SK-N-SH (cell line): ENCODE data around the gene SLC6A3. TPM values are rescaled to one million over a fixed set of nuclear protein-coding genes. Genes with fewer than 3 reads are reported as not detected.

Experiments
- CTCF ChIA-PET: fragments of 300-600, 350-600 bp; formaldehyde crosslinking; extraction: SDS; loops from one replicate; lab custom pipeline; 2021; lab: Yijun Ruan, JAX
- POLR2A ChIA-PET: fragments of 350-600 bp; sonication (Branson Sonifier 250); formaldehyde crosslinking; extraction: SDS; loops from one replicate; lab custom pipeline; 2020; ENCODE audit warnings: antibody characterized with exemption, inconsistent platforms; lab: Yijun Ruan, JAX
- DNase-seq: peaks from one replicate; pipeline ENCODE4 v3.0.0; 2012
- H2AFZ ChIP-seq: fragments of 200-600 bp; sonication (generic); 2 replicates; pipeline ENCODE4 v1.8.1; 2016; ENCODE audit warnings: antibody characterized with exemption, mild to moderate bottlenecking, low read depth
- H3F3A ChIP-seq: fragments of 200-600 bp; sonication (generic); replicated peaks from 2 replicates; pipeline ENCODE3; 2016; ENCODE audit warnings: antibody characterized with exemption, mild to moderate bottlenecking; ENCODE audit not compliant: insufficient read depth
- H3K27ac ChIP-seq, 2 experiments: fragments of 200-500 bp in 1 of 2; fragments of 200-600 bp in 1 of 2; sonication (Bioruptor generic) in 1 of 2; sonication (generic), shearing (Covaris generic) in 1 of 2; 2 replicates each; pipeline versions ENCODE4 v1.5.1 to v1.6.1; 2014 to 2016; ENCODE audit warnings: low read depth in 2 of 2, inconsistent platforms in 1 of 2, low read length in 1 of 2, mild to moderate bottlenecking in 1 of 2, mixed read lengths in 1 of 2
- H3K27me3 ChIP-seq: fragments of 200-600 bp; sonication (generic), shearing (Covaris generic); 2 replicates; pipeline ENCODE4 v1.6.1; 2016; ENCODE audit warnings: mixed run types; ENCODE audit not compliant: insufficient read depth
- H3K36me3 ChIP-seq, 2 experiments: fragments of 200-500 bp in 1 of 2; fragments of 200-600 bp in 1 of 2; sonication (Bioruptor generic) in 1 of 2; sonication (generic) in 1 of 2; replicated peaks in 1 of 2; 2 replicates each; pipeline versions ENCODE3 to v1.5.1; 2014 to 2016; ENCODE audit warnings: low read length in 1 of 2, mild to moderate bottlenecking in 1 of 2; ENCODE audit not compliant: insufficient read depth in 2 of 2, control insufficient read depth in 1 of 2
- H3K4me1 ChIP-seq, 2 experiments: fragments of 200-500 bp in 1 of 2; fragments of 200-600 bp in 1 of 2; sonication (Bioruptor generic) in 1 of 2; sonication (generic), shearing (Covaris generic) in 1 of 2; 2 replicates each; pipeline versions ENCODE4 v1.5.1 to v1.6.1; 2014 to 2016; ENCODE audit warnings: low read depth in 1 of 2, low read length in 1 of 2, mixed run types in 1 of 2; ENCODE audit not compliant: insufficient read depth in 2 of 2, control insufficient read depth in 1 of 2
- H3K4me2 ChIP-seq: fragments of 200-600 bp; sonication (generic), shearing (Covaris generic); 2 replicates; pipeline ENCODE4 v1.6.1; 2017; ENCODE audit warnings: mixed run types
- H3K4me3 ChIP-seq, 2 experiments: fragments of 200-500 bp in 1 of 2; fragments of 200-600 bp in 1 of 2; sonication (Bioruptor generic) in 1 of 2; sonication (generic), shearing (Covaris generic) in 1 of 2; 2 replicates each; pipeline versions ENCODE4 v1.5.1 to v1.8.1; 2014 to 2016; ENCODE audit warnings: low read depth in 2 of 2, inconsistent platforms in 1 of 2, low read length in 1 of 2, mild to moderate bottlenecking in 1 of 2, mixed read lengths in 1 of 2, moderate library complexity in 1 of 2
- H3K79me2 ChIP-seq: fragments of 200-600 bp; sonication (generic); 2 replicates; pipeline ENCODE4 v1.8.1; 2017; ENCODE audit warnings: mild to moderate bottlenecking; ENCODE audit not compliant: insufficient read depth
- H3K9ac ChIP-seq: fragments of 200-600 bp; sonication (generic); 2 replicates; pipeline ENCODE4 v1.6.1; 2017; ENCODE audit warnings: mixed run types
- H3K9me2 ChIP-seq: fragments of 200-600 bp; sonication (generic); 2 replicates; pipeline ENCODE4 v1.6.1; 2017; ENCODE audit warnings: mixed run types
- H3K9me3 ChIP-seq: fragments of 200-600 bp; sonication (generic); 2 replicates; pipeline ENCODE4 v1.6.1; 2017; ENCODE audit warnings: mixed run types, mild to moderate bottlenecking, moderate library complexity
- H4K20me1 ChIP-seq: fragments of 200-600 bp; sonication (generic); 2 replicates; pipeline ENCODE4 v1.6.1; 2017; ENCODE audit warnings: mild to moderate bottlenecking, mixed run types; ENCODE audit not compliant: insufficient read depth
- CHD2 ChIP-seq: fragments of 150-350 bp; IDR thresholded peaks from 2 replicates; pipeline ENCODE4 v1.6.1; 2018; ENCODE audit warnings: low read length; ENCODE audit not compliant: partially characterized antibody
- CTCF ChIP-seq: fragments of 200-600 bp; sonication (generic); IDR thresholded peaks from 2 replicates; pipeline ENCODE4 v1.6.1; 2017; ENCODE audit warnings: antibody characterized with exemption, mild to moderate bottlenecking, moderate library complexity
- EP300 ChIP-seq, 2 experiments: IDR thresholded peaks; 2 replicates each; pipeline versions ENCODE4 v1.4.0 to v1.6.1; 2012; ENCODE audit warnings: borderline replicate concordance in 1 of 2, low read depth in 1 of 2, low read length in 1 of 2
- EZH2phosphoT487 ChIP-seq: fragments of 200-600 bp; sonication (generic); IDR thresholded peaks from 2 replicates; pipeline ENCODE4 v1.6.1; 2017; ENCODE audit warnings: low read depth, mixed run types, mild to moderate bottlenecking, antibody characterized with exemption, moderate library complexity, borderline replicate concordance
- FOXM1 ChIP-seq: IDR thresholded peaks from 2 replicates; pipeline ENCODE4 v1.4.0; 2012; ENCODE audit warnings: low read depth, mild to moderate bottlenecking
- GABPA ChIP-seq: IDR thresholded peaks from 2 replicates; pipeline ENCODE4 v1.4.0; 2012; ENCODE audit warnings: low read depth, mild to moderate bottlenecking
- GATA2 ChIP-seq: sonication (generic); formaldehyde crosslinking; IDR thresholded peaks from 2 replicates; pipeline ENCODE4 v1.5.0; 2020; ENCODE audit warnings: mild to moderate bottlenecking, missing genetic modification reagents
- JUND ChIP-seq: IDR thresholded peaks from 2 replicates; pipeline ENCODE4 v1.4.0; 2012
- NRF1 ChIP-seq: IDR thresholded peaks from 2 replicates; pipeline ENCODE4 v1.6.1; 2012; ENCODE audit warnings: low read depth, mild to moderate bottlenecking, low read length
- POLR2AphosphoS5 ChIP-seq: IDR thresholded peaks from 2 replicates; pipeline ENCODE4 v1.6.1; 2012; ENCODE audit warnings: low read depth, low read length
- RCOR1 ChIP-seq: fragments of 150-350 bp; IDR thresholded peaks from 2 replicates; pipeline ENCODE4 v1.6.1; 2017; ENCODE audit warnings: antibody characterized with exemption, low read length
- RXRA ChIP-seq: IDR thresholded peaks from 2 replicates; pipeline ENCODE4 v1.4.0; 2012; ENCODE audit warnings: low read depth, mild to moderate bottlenecking, borderline replicate concordance
- SIN3A ChIP-seq: IDR thresholded peaks from 2 replicates; pipeline ENCODE4 v1.6.1; 2012; ENCODE audit warnings: low read depth, mild to moderate bottlenecking, low read length, moderate library complexity, borderline replicate concordance
- SMC3 ChIP-seq: IDR thresholded peaks from 2 replicates; pipeline ENCODE4 v1.6.1; 2012; ENCODE audit warnings: low read depth, low read length, improper control_type of control experiment
- TAF1 ChIP-seq: IDR thresholded peaks from 2 replicates; pipeline ENCODE4 v1.6.1; 2012; ENCODE audit warnings: low read depth, mild to moderate bottlenecking, low read length, moderate library complexity, borderline replicate concordance
- YY1 ChIP-seq: IDR thresholded peaks from 2 replicates; pipeline ENCODE4 v1.4.0; 2012; ENCODE audit warnings: low read depth, mild to moderate bottlenecking
- ZBTB33 ChIP-seq: IDR thresholded peaks from 2 replicates; pipeline ENCODE4 v1.4.0; 2012; ENCODE audit warnings: low read depth, borderline replicate concordance
- WGBS: methylation state at CpG from one replicate; pipeline ENCODE4 v1.1.6; 2017; ENCODE audit warnings: low lambda C conversion rate; 5-methylcytosine and 5-hydroxymethylcytosine counted together
- polyA plus RNA-seq, 3 experiments: library from polyadenylated mRNA; depleted of rRNA; stranded (reverse); fragments of >200 nt; gene quantifications; 2 replicates each; pipeline ENCODE4 v1.2.3, GENCODE V29; 2012
- TF ChIP-seq, protein P1 (sequence below): fragments of 150-350 bp; IDR thresholded peaks from 2 replicates; pipeline ENCODE4 v1.6.1; 2017; ENCODE audit warnings: antibody characterized with exemption, low read length, low read depth, borderline replicate concordance
- TF ChIP-seq, protein P2 (sequence below): IDR thresholded peaks from 2 replicates; pipeline ENCODE4; 2012
- TF ChIP-seq, protein P3 (sequence below): fragments of 150-350 bp; IDR thresholded peaks from 2 replicates; pipeline ENCODE4 v1.6.1; 2016; ENCODE audit warnings: mild to moderate bottlenecking, low read depth, low read length
- TF ChIP-seq, protein P4 (sequence below): IDR thresholded peaks from 2 replicates; pipeline ENCODE4 v1.4.0; 2012; ENCODE audit warnings: low read depth

Gene SLC6A3
- polyA plus RNA-seq (2012; rRNA removed): not detected in 2 replicates
- polyA plus RNA-seq (2012; cell fraction: cytosol; rRNA removed): not detected in 2 replicates
- not detected in 2 replicates for polyA plus RNA-seq (2012; cell fraction: nucleus; rRNA removed)

DNA sequence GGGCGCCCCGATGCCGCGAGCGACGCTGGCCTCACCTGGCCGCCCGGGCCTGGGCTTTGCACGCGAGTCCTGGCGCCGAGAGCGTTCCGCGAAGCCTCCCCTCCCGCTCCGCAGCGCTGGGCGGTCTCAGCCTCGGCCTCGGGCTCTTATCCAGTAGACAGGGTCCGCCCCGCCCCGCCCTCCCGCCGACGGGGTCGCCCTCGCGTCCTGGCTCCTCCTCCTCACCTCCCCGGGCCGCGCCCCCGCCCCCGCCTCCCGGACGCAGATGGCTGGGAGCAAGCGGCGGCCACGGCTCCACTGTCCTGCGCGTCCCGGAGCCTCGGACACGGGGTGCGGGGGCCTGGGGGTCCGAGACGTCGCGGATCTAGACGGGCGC, at the start of gene SLC6A3:
TSS of gene SLC6A3 (minus strand) at position 128 of the 376 bp plus-strand sequence. CDS start 2,243 bp downstream, outside the sequence.
- Histone ChIP-seq H3K9me2 (no peaks in the 10 kb centered on the region), H3K4me2 (no peak within 1 kb of the TSS), H3K36me3 (no peaks in the 10 kb centered on the region), H3K9ac (no peak within 1 kb of the TSS), H3K4me3 (no peak within 1 kb of the TSS), H3K79me2 (no peaks in the 10 kb centered on the region), H3F3A (no peaks in the 10 kb centered on the region), H3K27me3 (peaks cover 91% of the 10 kb centered on the region), H3K4me1 (no peaks in the 10 kb centered on the region), H2AFZ (no peak within 1 kb of the TSS), H4K20me1 (no peaks in the 10 kb centered on the region), H3K9me3 (no peaks in the 10 kb centered on the region), H3K27ac (no peak within 1 kb of the TSS)
- ChIA-PET CTCF (no interaction called here), POLR2A (no interaction called here)
- no CpG with 5 or more reads among the region's 52 CpGs for WGBS
- DNase-seq: peak; percentile 70
- no peak for TF ChIP-seq NRF1
- TF ChIP-seq EZH2phosphoT487: no peak
- TF ChIP-seq, protein P1, sequence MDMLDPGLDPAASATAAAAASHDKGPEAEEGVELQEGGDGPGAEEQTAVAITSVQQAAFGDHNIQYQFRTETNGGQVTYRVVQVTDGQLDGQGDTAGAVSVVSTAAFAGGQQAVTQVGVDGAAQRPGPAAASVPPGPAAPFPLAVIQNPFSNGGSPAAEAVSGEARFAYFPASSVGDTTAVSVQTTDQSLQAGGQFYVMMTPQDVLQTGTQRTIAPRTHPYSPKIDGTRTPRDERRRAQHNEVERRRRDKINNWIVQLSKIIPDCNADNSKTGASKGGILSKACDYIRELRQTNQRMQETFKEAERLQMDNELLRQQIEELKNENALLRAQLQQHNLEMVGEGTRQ: no peak
- TF ChIP-seq SIN3A: no peak
- TF ChIP-seq GATA2: no peak
- TF ChIP-seq, protein P2, sequence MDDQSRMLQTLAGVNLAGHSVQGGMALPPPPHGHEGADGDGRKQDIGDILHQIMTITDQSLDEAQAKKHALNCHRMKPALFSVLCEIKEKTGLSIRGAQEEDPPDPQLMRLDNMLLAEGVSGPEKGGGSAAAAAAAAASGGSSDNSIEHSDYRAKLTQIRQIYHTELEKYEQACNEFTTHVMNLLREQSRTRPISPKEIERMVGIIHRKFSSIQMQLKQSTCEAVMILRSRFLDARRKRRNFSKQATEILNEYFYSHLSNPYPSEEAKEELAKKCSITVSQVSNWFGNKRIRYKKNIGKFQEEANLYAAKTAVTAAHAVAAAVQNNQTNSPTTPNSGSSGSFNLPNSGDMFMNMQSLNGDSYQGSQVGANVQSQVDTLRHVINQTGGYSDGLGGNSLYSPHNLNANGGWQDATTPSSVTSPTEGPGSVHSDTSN: no peak
- TF ChIP-seq POLR2AphosphoS5: no peak
- TF ChIP-seq CTCF: no peak
- no peak for TF ChIP-seq YY1
- TF ChIP-seq GABPA: no peak

DNA sequence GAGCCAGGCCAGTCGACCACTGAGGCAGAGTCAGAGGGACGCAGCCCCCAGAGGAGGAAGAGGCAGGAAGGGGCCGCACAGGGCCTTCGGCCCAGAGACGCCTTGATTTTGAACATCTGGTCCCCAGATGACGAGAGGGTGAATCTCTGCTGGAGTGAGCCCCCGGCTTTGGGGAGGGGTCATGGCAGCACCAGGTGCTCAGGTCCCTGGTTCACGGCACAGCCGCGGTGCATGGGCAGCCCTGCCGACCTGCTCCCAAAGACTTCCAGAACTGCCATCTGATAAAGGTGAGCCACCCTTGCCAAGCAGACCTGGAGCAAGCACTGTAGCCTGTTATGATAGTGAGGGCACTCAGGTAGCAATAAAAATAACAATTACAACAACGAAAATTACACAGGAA, 48.7 kb upstream of the SLC6A3 start:
- DNase-seq: peak; percentile 58
- no peaks in the 10 kb centered on the region for H3K9me2 ChIP-seq
- H3K36me3 ChIP-seq: peaks cover 6 to 38% of the 10 kb centered on the region in 2 experiments
- H3K27ac ChIP-seq: no peak overlapping the region
- H3F3A ChIP-seq: peaks cover 10% of the 10 kb centered on the region
- H3K9ac ChIP-seq: no peak overlapping the region
- no peak overlapping the region for H3K4me2 ChIP-seq
- POLR2A ChIA-PET: no interaction called here
- peaks cover 27% of the 10 kb centered on the region for H4K20me1 ChIP-seq
- peaks cover 9% of the 10 kb centered on the region; the same call in 1 of the 2 replicates for H3K79me2 ChIP-seq
- H3K4me1 ChIP-seq: peaks cover 3 to 5% of the 10 kb centered on the region in 2 experiments; a peak in 2 of 4 replicates
- 64% methylated on average over 7 of the region's 12 CpGs for WGBS
- H3K4me3 ChIP-seq: no peak overlapping the region
- CTCF ChIA-PET: no interaction called here
- no peak overlapping the region for H2AFZ ChIP-seq
- H3K9me3 ChIP-seq: no peaks in the 10 kb centered on the region
- H3K27me3 ChIP-seq: no peaks in the 10 kb centered on the region
- no peak for TF ChIP-seq EP300 (IDR thresholded peaks at IDR 0.05; ENCODE audit: borderline replicate concordance in 1 of 2, low read depth in 1 of 2, low read length in 1 of 2)
- no peak for TF ChIP-seq RXRA
- no peak for TF ChIP-seq YY1
- no peak for TF ChIP-seq POLR2AphosphoS5
- no peak for TF ChIP-seq NRF1
- TF ChIP-seq, protein P3, sequence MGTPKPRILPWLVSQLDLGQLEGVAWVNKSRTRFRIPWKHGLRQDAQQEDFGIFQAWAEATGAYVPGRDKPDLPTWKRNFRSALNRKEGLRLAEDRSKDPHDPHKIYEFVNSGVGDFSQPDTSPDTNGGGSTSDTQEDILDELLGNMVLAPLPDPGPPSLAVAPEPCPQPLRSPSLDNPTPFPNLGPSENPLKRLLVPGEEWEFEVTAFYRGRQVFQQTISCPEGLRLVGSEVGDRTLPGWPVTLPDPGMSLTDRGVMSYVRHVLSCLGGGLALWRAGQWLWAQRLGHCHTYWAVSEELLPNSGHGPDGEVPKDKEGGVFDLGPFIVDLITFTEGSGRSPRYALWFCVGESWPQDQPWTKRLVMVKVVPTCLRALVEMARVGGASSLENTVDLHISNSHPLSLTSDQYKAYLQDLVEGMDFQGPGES: no peak
- no peak for TF ChIP-seq CHD2
- TF ChIP-seq FOXM1: no peak
- TF ChIP-seq JUND: no peak
- no peak for TF ChIP-seq ZBTB33
- TF ChIP-seq TAF1: no peak
- TF ChIP-seq SIN3A: no peak
- no peak for TF ChIP-seq RCOR1
- no peak for TF ChIP-seq SMC3
- TF ChIP-seq, protein P4, sequence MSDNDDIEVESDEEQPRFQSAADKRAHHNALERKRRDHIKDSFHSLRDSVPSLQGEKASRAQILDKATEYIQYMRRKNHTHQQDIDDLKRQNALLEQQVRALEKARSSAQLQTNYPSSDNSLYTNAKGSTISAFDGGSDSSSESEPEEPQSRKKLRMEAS: no peak
